GM12801 (cell line): ENCODE measurements around the gene TIGD3.

Experiments
- TF ChIP-seq, protein P1 (sequence below): IDR thresholded peaks from one replicate; pipeline ENCODE4 v1.5.1; 2011; ENCODE audit warnings: control low read depth; ENCODE audit not compliant: insufficient read length; ENCODE audit errors: extremely low read depth

The TIGD3 gene

DNA sequence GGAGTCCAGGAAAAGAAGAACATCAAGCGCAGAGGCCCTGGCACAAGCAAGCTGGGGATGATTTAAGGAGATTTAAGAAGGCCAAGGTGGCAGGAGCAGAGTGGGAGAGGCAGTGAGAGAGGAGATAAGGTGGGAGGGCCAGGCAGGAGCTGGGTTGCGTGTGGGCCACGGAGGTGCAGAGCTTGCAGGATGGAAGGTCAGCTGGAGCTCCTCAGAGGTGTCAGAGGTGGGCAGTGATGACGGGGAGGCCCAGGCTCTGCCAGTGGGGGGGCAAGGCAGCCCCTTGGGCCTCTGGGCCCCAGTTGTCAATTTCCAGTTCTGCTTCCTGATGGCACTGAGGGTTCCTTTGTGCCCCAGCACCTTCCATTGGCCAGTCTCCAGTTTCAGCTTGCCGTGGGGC lies 38.3 kb downstream of the TIGD3 start:
- TF ChIP-seq, protein P1, sequence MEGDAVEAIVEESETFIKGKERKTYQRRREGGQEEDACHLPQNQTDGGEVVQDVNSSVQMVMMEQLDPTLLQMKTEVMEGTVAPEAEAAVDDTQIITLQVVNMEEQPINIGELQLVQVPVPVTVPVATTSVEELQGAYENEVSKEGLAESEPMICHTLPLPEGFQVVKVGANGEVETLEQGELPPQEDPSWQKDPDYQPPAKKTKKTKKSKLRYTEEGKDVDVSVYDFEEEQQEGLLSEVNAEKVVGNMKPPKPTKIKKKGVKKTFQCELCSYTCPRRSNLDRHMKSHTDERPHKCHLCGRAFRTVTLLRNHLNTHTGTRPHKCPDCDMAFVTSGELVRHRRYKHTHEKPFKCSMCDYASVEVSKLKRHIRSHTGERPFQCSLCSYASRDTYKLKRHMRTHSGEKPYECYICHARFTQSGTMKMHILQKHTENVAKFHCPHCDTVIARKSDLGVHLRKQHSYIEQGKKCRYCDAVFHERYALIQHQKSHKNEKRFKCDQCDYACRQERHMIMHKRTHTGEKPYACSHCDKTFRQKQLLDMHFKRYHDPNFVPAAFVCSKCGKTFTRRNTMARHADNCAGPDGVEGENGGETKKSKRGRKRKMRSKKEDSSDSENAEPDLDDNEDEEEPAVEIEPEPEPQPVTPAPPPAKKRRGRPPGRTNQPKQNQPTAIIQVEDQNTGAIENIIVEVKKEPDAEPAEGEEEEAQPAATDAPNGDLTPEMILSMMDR = no peak

DNA sequence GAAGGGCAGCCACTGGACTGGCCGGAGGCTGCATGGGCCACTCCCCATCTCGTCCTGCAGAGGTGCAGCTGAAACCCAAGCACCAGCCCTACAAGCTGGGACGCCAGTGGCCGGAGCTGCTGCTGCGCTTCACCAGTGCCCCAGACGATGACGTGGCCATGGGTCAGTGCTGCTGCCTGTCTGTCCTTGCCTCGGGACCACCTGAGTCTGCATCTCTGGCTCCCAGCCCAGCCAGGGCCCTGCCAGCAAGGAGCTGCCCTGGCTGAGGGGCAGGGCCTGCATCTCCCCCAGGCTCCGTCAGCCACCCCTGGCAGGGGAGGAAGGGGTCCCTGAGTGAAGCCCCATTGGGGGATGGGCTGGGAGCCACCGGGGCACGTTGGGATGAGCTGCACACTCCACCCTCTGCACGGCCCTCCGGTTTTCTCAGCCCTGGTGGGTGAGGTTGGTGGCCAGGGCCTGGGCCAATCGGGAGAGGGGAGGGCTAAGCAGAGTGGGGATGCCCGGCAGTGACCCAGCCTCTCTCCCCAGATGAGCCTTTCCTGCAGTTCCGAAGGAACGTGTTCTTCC lies 39.0 kb downstream of the TIGD3 start:
- TF ChIP-seq, protein P1 = no peak

- TF ChIP-seq, protein P1 = no peak
These were observed 39.6 kb downstream of the TIGD3 start for GRCh38 chr11:65394125-65394536.

DNA sequence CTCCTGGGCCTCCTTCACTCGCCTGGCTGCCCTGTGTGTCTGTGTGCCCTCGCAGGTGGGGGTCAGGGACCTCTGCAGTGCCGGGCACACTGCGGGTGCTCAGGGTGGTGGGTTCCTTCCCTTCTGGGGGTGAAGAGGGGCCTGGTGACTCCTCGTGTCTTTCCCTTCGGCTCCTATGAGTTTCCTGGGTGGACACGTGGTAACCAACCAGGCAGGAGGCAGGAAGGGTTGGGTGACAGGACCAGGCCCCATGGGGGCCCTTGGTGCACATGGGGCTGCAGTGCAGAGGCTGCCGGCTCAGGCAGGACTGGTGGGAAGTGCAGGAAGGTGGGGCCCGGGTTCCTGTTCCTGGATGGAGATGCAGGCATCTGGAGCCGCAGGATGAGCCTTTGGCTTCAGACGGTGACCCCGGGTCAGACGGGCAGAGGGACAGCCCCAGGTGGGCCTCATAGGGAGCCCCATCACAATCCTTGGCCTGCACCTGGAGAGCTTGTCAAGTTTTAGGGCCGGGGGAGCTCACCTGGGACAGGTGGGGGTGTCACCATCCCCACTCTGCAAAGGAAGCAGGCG lies 41.5 kb downstream of the TIGD3 start:
- TF ChIP-seq, protein P1 = no peak

DNA sequence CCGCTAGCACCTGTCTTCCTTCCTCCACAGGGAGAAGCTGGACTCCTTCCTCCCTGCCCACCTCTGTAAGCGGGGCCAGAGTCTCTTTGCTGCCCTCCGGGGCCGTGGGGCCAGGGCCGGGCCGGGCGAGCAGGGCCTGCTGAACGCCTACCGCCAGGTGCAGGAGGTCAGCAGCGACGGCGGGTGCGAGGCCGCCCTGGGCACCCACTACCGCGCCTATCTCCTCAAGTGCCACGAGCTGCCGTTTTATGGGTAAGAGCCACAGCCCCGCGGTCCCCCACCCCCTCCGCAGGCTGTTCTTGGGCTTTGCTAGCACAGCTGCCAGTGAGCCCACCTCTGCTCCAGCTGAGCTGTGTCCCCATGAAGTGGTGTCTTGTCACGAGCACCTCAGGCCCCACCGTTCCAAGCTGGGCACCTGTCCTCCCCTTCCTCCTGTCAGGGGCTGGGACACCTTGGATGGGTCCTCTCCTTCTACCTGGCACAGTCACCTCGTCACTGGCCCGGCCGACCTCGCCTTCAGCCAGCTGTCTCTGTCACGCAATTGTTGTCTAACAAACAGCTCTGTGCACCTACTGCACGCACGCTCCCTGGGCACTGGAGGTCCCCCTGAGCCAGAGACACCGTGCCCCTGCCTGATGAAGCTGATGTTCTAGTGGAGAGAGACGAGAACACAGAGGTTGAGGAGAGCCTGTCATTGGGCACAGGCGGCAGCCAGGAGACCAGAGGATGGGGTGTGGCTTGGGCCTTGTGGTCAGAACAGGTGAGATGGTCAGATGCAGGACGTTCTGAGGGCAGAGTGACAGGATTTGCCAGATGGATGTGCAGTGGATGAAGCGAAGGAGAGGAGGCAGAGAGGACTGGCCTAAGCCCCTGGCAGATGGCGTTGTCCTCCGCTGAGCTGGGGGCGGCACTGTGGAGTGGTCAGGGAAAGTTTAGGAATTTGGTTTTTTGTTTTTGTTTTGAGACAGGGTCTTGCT lies 42.5 kb downstream of the TIGD3 start:
- TF ChIP-seq, protein P1 = no peak

DNA sequence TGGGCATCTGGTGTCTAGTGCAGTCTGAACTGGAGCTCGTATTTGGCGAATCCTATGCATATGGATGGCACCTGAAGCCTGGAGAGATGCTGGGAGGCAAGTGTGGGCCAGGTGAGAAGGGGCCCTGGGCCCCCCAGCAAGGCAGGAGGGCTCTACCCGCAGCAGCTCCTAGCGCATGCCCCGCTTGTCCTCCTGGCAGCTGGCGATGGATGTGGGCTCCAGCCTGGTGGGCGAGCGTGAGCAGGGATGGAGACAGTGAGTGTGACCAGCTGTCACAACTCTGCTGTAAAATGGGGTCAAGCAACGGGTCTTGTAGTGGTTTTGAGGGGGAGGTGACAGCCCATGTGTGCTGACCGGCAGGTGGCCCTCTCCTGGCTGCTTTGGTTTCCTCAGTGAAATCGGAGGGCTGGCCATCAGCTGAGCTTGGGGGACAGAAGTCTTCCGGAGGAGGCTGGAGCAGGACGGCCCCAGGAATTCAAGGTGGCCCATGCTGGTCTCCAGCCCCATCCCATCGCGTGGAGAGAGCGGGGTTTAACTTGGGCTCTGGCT lies 43.9 kb downstream of the TIGD3 start:
- TF ChIP-seq, protein P1 = no peak

GRCh38 chr11:65399249-65399648 lies 44.7 kb downstream of the TIGD3 start:
- TF ChIP-seq, protein P1 = no peak
